B cell (primary cell): ENCODE results near the gene TSPOAP1. TPM values are rescaled to one million over a fixed set of nuclear protein-coding genes. Genes with fewer than 3 reads are reported as not detected.

ENCODE experiments used
- ATAC-seq: fragments of 200-7000 bp; cut with Tn5 transposase; one replicate; pipeline ENCODE4 v1.10.0; 2021; ENCODE audit warnings: low read depth, mild to moderate bottlenecking, moderate number of reproducible peaks, moderate library complexity
- CTCF ChIA-PET: fragments of 350-600 bp; sonication (Branson Sonifier 250); formaldehyde crosslinking; loops from one replicate; lab custom pipeline; 2021; ENCODE audit warnings: antibody characterized with exemption, inconsistent platforms; lab: Charles Lee
- POLR2A ChIA-PET: fragments of 350-600 bp; sonication (Branson Sonifier 250); formaldehyde crosslinking; loops from one replicate; lab custom pipeline; 2021; ENCODE audit warnings: antibody characterized with exemption; lab: Charles Lee
- DNase-seq: peaks from one replicate; pipeline ENCODE4 v3.0.0; 2013
- H2AFZ ChIP-seq: 2 replicates; pipeline ENCODE4 v1.6.1; 2012; ENCODE audit warnings: mild to moderate bottlenecking, low read depth, low read length; ENCODE audit not compliant: insufficient read depth, poor library complexity, severe bottlenecking
- H3K27ac ChIP-seq, 2 donors: 1 replicate in 1 of 2; 2 replicates in 1 of 2; pipeline ENCODE4 v1.5.1; 2012 to 2013; ENCODE audit warnings: low read length in 2 of 2, mild to moderate bottlenecking in 2 of 2, moderate library complexity in 1 of 2
- H3K27me3 ChIP-seq, 4 experiments: fragments of 200-600 bp in 1 of 4; sonication (generic) in 1 of 4; replicated peaks in 1 of 4; 1 replicate in 2 of 4; 2 replicates in 2 of 4; pipeline versions ENCODE4 v1.6.1 to v1.7.0; 2013 to 2016; ENCODE audit warnings: low read length in 3 of 4, mild to moderate bottlenecking in 2 of 4, mixed read lengths in 1 of 4, moderate library complexity in 1 of 4; ENCODE audit not compliant: insufficient read depth in 4 of 4, control insufficient read depth in 3 of 4; ENCODE audit errors: control extremely low read depth in 1 of 4
- H3K36me3 ChIP-seq, 2 experiments: replicated peaks in 1 of 2; 1 replicate in 1 of 2; 2 replicates in 1 of 2; pipeline versions ENCODE4 v1.6.1 to v1.7.1; 2013; ENCODE audit warnings: low read length in 1 of 2; ENCODE audit not compliant: insufficient read depth in 2 of 2, control insufficient read depth in 1 of 2; ENCODE audit errors: control extremely low read depth in 1 of 2, extremely low read depth in 1 of 2
- H3K4me1 ChIP-seq, 2 donors: fragments of 200-600 bp in 1 of 2; sonication (generic) in 1 of 2; 1 replicate in 1 of 2; 2 replicates in 1 of 2; pipeline versions ENCODE4 v1.5.1 to v1.6.1; 2013 to 2017; ENCODE audit warnings: low read length in 2 of 2; ENCODE audit not compliant: control insufficient read depth in 2 of 2, insufficient read depth in 2 of 2
- H3K4me2 ChIP-seq: replicated peaks from 2 replicates; pipeline ENCODE3; 2012; ENCODE audit warnings: mild to moderate bottlenecking, low read depth, low read length; ENCODE audit not compliant: poor library complexity, severe bottlenecking
- H3K4me3 ChIP-seq, 5 experiments: fragments of 200-600 bp in 1 of 5; sonication (generic) in 1 of 5; 1 replicate in 3 of 5; 2 replicates in 2 of 5; pipeline versions ENCODE4 v1.5.1 to v1.7.0; 2011 to 2016; ENCODE audit warnings: low read length in 4 of 5, mild to moderate bottlenecking in 4 of 5, low read depth in 2 of 5, control low read depth in 1 of 5, moderate library complexity in 1 of 5; ENCODE audit not compliant: insufficient read depth in 1 of 5; ENCODE audit errors: control extremely low read depth in 1 of 5, extremely low read depth in 1 of 5
- H3K79me2 ChIP-seq: fragments of 200-600 bp; sonication (generic); one replicate; pipeline ENCODE4 v1.6.0; 2016; ENCODE audit warnings: low read length; ENCODE audit not compliant: control insufficient read depth, insufficient read depth
- H3K9ac ChIP-seq: fragments of 200-600 bp; sonication (generic); 2 replicates; pipeline ENCODE4 v1.6.1; 2017; ENCODE audit warnings: mild to moderate bottlenecking, low read length, moderate library complexity
- H3K9me3 ChIP-seq, 3 donors: one replicate each; pipeline versions ENCODE4 v1.6.1 to v1.7.1; 2013; ENCODE audit warnings: low read length in 2 of 3; ENCODE audit not compliant: control insufficient read depth in 2 of 3, insufficient read depth in 1 of 3; ENCODE audit errors: control extremely low read depth in 1 of 3
- H4K20me1 ChIP-seq: 2 replicates; pipeline ENCODE4 v1.6.0; 2012; ENCODE audit warnings: mild to moderate bottlenecking, low read length; ENCODE audit not compliant: insufficient read depth, control insufficient read depth, poor library complexity, severe bottlenecking
- H3K27ac Mint-ChIP-seq: one replicate; pipeline ENCODE4 v1.8.0; 2021; ENCODE audit warnings: mixed read lengths
- H3K27me3 Mint-ChIP-seq: one replicate; pipeline ENCODE4 v1.8.0; 2021; ENCODE audit warnings: mixed read lengths
- H3K4me1 Mint-ChIP-seq: one replicate; pipeline ENCODE4 v1.8.0; 2021; ENCODE audit warnings: mixed read lengths
- H3K4me3 Mint-ChIP-seq: one replicate; pipeline ENCODE4 v1.8.0; 2021; ENCODE audit warnings: mixed read lengths
- H3K9me3 Mint-ChIP-seq: one replicate; pipeline ENCODE4 v1.8.0; 2022; ENCODE audit warnings: mixed read lengths; ENCODE audit not compliant: insufficient read depth
- EZH2 ChIP-seq: IDR thresholded peaks from 2 replicates; pipeline ENCODE4 v1.6.1; 2012; ENCODE audit warnings: borderline replicate concordance, low read depth, mild to moderate bottlenecking, moderate library complexity, low read length; ENCODE audit not compliant: insufficient read depth, poor library complexity, severe bottlenecking
- WGBS: methylation state at CpG from one replicate; pipeline ENCODE4 v1.1.5; 2013; ENCODE audit warnings: missing lambda C conversion rate; ENCODE audit not compliant: insufficient coverage; 5-methylcytosine and 5-hydroxymethylcytosine counted together
- intact Hi-C: fragments of 100-400 bp; cut with micrococcal nuclease; formaldehyde crosslinking; loops from one replicate; pipeline ENCODE4 v1.10.0; 2022
- polyA plus RNA-seq: library from polyadenylated mRNA; depleted of rRNA; stranded (reverse); fragments of >200 nt; gene quantifications from 2 replicates; pipeline ENCODE4 v1.2.3, GENCODE V29; 2012
- total RNA-seq, 2 donors: library from RNA; stranded (reverse); fragments of 120-200 nt in 1 of 2; gene quantifications; 1 replicate in 1 of 2; 2 replicates in 1 of 2; pipeline versions ENCODE4 v1.2.3 to v1.2.4, GENCODE V29; 2013 to 2022
- TF ChIP-seq, protein P1 (sequence below): fragments of 200-600 bp; IDR thresholded peaks from one replicate; pipeline ENCODE4 v1.8.0; 2022; ENCODE audit warnings: antibody characterized with exemption, mild to moderate bottlenecking

The TSPOAP1 gene
- total and polyA plus RNA-seq, 2 donors (not counting 1 experiment from before 2014, with no cell fraction given), result 10.8 to 30.7 TPM

DNA sequence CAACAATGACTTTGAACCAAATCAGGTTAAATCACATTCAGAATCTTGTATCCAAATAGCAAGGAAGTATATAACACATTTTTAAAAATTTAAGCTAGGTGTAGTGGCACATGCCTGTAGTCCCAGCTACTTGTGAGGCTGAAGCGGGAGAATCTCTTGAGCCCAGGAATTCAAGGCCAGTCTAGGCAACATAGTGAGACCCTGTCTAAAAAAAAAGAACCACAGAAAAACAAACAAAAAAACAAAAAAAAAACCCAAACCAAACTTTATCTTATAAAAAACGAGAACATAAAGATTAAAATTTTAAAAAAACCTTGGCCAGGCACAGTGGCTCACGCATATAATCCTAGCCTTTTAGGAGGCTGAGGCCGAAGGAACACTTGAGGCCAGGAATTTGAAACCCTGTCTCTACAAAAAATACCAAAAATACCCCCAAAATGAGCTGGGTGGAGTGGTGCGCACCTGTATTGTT, 11.8 kb upstream of the TSPOAP1 start:
- ChIA-PET POLR2A (interaction anchor here (0.7 to 13.3 kb wide), 4 partner anchors 11 to 38 kb away, joined by 3 to 663 read pairs (median 102); partner anchors contain the start of genes SUPT4H1 and TSPOAP1), CTCF (interaction anchor here (1.2 to 13.7 kb wide), 4 partner anchors 9 to 77 kb away, joined by 3 to 587 read pairs (median 12); partner anchors contain the start of genes RNF43, SUPT4H1 and TSPOAP1)
- no peak for ATAC-seq
- Histone ChIP-seq H3K27me3 (no peaks in the 10 kb centered on the region), H3K27ac (peak overlapping the region; percentile 99 to 100), H4K20me1 (peaks cover 2% of the 10 kb centered on the region), H3K79me2 (peaks cover 86% of the 10 kb centered on the region), H3K9me3 (no peaks in the 10 kb centered on the region), H2AFZ (no peak overlapping the region), H3K4me1 (peaks cover 86 to 98% of the 10 kb centered on the region in 2 donors), H3K4me2 (peak overlapping the region; percentile 92), H3K4me3 (peak overlapping the region in 3 of 5 experiments; percentile 81 to 100 (median 99)), H3K36me3 (peaks cover 0 to 7% of the 10 kb centered on the region in 2 experiments), H3K9ac (peak overlapping the region; percentile 99)
- intact Hi-C loops, result no loop called here
- TF ChIP-seq, protein P1, sequence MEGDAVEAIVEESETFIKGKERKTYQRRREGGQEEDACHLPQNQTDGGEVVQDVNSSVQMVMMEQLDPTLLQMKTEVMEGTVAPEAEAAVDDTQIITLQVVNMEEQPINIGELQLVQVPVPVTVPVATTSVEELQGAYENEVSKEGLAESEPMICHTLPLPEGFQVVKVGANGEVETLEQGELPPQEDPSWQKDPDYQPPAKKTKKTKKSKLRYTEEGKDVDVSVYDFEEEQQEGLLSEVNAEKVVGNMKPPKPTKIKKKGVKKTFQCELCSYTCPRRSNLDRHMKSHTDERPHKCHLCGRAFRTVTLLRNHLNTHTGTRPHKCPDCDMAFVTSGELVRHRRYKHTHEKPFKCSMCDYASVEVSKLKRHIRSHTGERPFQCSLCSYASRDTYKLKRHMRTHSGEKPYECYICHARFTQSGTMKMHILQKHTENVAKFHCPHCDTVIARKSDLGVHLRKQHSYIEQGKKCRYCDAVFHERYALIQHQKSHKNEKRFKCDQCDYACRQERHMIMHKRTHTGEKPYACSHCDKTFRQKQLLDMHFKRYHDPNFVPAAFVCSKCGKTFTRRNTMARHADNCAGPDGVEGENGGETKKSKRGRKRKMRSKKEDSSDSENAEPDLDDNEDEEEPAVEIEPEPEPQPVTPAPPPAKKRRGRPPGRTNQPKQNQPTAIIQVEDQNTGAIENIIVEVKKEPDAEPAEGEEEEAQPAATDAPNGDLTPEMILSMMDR, result no peak
- TF ChIP-seq EZH2, result no peak
- no peak for DNase-seq
- H3K27me3 Mint-ChIP-seq, result no peaks in the 10 kb centered on the region
- peaks cover 93% of the 10 kb centered on the region for H3K4me1 Mint-ChIP-seq
- H3K27ac Mint-ChIP-seq, result peak overlapping the region; percentile 98
- no peaks in the 10 kb centered on the region for H3K9me3 Mint-ChIP-seq
- peak overlapping the region; percentile 91 for H3K4me3 Mint-ChIP-seq
- WGBS, result 50% methylated on average over 1 of the region's 5 CpGs

- WGBS, result 72% methylated on average over 4 of the region's 6 CpGs
- peaks cover 86% of the 10 kb centered on the region for H3K79me2 ChIP-seq
- no peak for TF ChIP-seq EZH2
- TF ChIP-seq, protein P1, result no peak
- H4K20me1 ChIP-seq, result no peaks in the 10 kb centered on the region
- no peaks in the 10 kb centered on the region for H3K27me3 Mint-ChIP-seq
- no peaks in the 10 kb centered on the region for H3K9me3 ChIP-seq
- H3K9ac ChIP-seq, result peak overlapping the region; percentile 99
- intact Hi-C loops, result no loop called here
- peak overlapping the region; percentile 92 for H3K4me2 ChIP-seq
- no peaks in the 10 kb centered on the region for H3K27me3 ChIP-seq
- H3K27ac Mint-ChIP-seq, result peak overlapping the region; percentile 98
- H3K36me3 ChIP-seq, result peaks cover 0 to 1% of the 10 kb centered on the region in 2 experiments
- H3K4me1 Mint-ChIP-seq, result peaks cover 93% of the 10 kb centered on the region
- ChIA-PET CTCF (interaction anchor here (1.2 to 13.7 kb wide), 5 partner anchors 8 to 77 kb away, joined by 3 to 587 read pairs (median 16); partner anchors contain the start of genes RNF43, SUPT4H1 and TSPOAP1), POLR2A (interaction anchor here (0.6 to 13.3 kb wide), 7 partner anchors 10 to 1009 kb away, joined by 3 to 663 read pairs (median 11); partner anchors contain the start of genes HSF5, RNF43, SUPT4H1 and TSPOAP1)
- ATAC-seq (no peak), DNase-seq (no peak)
- no peaks in the 10 kb centered on the region for H3K9me3 Mint-ChIP-seq
- peak overlapping the region; percentile 61 for H2AFZ ChIP-seq
- H3K4me1 ChIP-seq, result peaks cover 86 to 98% of the 10 kb centered on the region in 2 donors
- peak overlapping the region; percentile 99 to 100 for H3K27ac ChIP-seq
- peak overlapping the region; percentile 75 to 100 (median 99) for H3K4me3 ChIP-seq
- H3K4me3 Mint-ChIP-seq, result peak overlapping the region; percentile 91
These were observed 11.3 kb upstream of the TSPOAP1 start for GRCh38 chr17:58339755-58340404.
